Retinal pigment epithelial cell (primary cell): ENCODE results near the gene CCNY.

Source experiments
- DNase-seq: peaks from one replicate; pipeline ENCODE4 v3.0.0-alpha.2; 2010; ENCODE audit warnings: low read depth
- H3K4me3 ChIP-seq: 2 replicates; pipeline ENCODE4 v1.5.1; 2011; ENCODE audit warnings: mild to moderate bottlenecking, low read length, control low read depth, moderate library complexity
- CTCF ChIP-seq: conservative IDR thresholded peaks from 2 replicates; pipeline ENCODE4 v1.5.1; 2011; ENCODE audit warnings: low read depth, low read length, control low read depth, inconsistent platforms

Gene CCNY

DNA sequence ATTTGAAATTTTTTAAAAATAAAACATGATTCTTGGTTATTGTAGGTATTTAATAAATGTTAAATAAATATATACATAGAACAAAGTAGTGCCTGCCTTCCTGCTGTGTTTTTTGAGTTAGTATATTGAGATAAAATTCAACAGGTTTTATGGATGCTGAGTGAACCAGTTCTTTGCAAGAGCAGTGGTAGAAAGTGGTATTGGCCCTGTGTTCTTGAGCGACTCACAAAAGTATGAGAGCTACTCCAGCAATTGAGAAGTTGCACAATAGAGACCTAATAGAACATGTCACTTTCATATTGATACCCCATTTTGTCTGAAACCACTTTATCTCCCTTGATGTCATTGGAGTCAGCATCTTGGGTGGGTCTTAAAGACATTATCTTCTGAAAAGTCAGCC, 236.3 kb downstream of the CCNY start:
- TF ChIP-seq CTCF, result no peak
- DNase-seq, result no peak
- H3K4me3 ChIP-seq, result no peak overlapping the region

DNA sequence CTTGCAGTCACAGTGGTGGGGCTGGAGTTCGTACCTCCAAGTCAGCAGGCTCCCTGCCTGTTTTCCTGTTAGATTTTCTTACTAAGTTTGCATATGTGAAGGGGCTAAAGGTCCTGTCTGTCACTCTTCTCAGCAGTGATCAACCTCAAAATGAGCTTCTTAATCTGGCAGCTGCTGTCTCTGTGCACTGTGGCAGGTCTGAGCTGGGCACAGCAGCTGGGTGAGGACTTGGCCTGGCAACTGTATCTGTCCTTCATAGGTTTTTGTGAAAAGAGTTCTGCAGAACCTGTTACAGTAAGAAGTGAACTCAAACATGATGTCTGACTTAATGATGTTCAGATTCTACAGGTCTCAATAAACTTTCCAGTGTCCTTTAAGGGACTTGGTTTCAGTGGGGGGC, 237.5 kb downstream of the CCNY start:
- no peak for DNase-seq
- TF ChIP-seq CTCF, result no peak

GRCh38 chr10:35574924-35575352, 238.6 kb downstream of the CCNY start:
- no peak overlapping the region for H3K4me3 ChIP-seq
- peak; percentile 52 for TF ChIP-seq CTCF
- peak; percentile 62 for DNase-seq

More for the DNA sequence above, 237.5 kb downstream of the CCNY start:
- H3K4me3 ChIP-seq, result no peak overlapping the region

DNA sequence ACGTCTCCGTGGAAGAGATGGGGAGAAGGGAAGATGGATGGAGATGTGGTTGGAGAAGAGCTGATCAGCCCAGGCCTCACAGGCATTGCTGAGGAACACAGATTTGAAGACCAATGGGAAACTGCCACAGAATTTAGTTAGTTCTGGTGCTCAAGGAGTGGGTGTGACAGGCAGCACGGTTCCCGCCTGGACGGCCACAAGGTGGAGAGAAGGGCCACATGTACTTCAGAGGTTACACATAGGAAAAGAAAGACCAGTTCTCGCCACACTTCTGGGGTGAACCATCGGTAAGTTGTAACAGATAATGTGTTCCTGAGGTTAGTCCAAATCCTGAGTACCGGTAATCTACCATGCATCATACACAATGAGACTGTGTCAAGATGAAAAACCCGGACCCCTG, 239.3 kb downstream of the CCNY start:
- no peak for TF ChIP-seq CTCF
- H3K4me3 ChIP-seq, result no peak overlapping the region
- no peak for DNase-seq

DNA sequence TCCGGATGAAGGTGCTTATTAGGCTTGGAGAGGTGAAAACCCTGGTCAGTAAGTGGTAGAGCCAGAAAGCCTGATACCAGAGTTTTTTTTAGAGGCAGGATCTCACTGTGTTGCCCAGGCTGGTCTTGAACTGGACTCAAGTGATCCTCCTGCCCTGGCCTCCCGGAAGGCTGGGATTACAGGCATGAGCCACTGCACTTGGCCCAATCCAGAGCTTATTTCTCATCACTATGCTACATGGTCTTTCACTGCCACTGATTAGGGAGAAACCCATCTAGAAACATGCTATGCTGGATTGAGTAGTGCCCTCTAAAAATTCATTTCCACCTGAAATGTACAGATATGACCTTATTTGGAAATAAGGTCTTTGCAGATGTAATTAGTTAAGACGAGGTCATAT, 240.4 kb downstream of the CCNY start:
- DNase-seq, result no peak
- TF ChIP-seq CTCF, result no peak

DNA sequence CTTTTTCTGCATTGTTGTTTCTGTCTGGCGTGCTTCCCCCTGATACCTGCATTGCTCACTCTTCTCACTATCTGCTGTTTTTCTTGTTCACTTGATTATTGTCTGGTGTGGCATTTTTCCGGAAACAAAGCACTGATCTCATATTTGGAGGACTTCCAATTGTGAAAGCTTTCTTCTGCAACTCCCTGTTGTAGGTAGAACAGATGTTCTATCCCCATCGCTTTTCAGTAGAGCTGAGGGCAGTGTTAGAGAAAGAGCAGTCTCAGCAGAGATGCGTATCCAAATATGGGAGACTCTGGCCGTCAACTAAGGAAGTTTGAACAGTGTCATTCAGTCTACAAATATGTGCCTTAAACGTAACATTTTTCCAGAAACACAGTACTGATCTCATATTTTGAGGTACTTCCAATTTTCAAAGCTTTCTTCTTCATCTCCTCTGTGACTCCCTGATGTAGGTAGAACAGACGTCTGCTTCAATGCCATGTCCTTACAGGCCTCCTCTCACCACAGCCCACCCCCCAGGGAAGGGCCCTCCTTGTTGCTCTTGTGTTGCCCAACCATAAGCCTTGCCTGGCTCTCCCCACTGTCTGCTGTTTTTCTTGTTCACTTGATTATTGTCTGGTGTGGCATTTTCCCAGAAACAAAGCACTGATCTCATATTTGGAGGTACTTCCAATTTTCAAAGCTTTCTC, 241.8 kb downstream of the CCNY start:
- H3K4me3 ChIP-seq, result no peak overlapping the region
- no peak for TF ChIP-seq CTCF
- DNase-seq, result no peak

More for the DNA sequence above, 240.4 kb downstream of the CCNY start:
- H3K4me3 ChIP-seq, result no peak overlapping the region

- TF ChIP-seq CTCF, result no peak
- no peak for DNase-seq
These were observed 242.3 kb downstream of the CCNY start for GRCh38 chr10:35578618-35578956.

More at GRCh38 chr10:35578618-35578956, 242.3 kb downstream of the CCNY start:
- H3K4me3 ChIP-seq, result no peak overlapping the region
